ENCODE data around the gene FAP. TPM values are rescaled to one million over a fixed set of nuclear protein-coding genes. Genes with fewer than 3 reads are reported as not detected.

FAP gene
- total RNA-seq, 1 experiment from 2014 or later: not detected

GRCh38 chr2:162197069-162197825 is 46.0 kb downstream of the FAP start:
- ChIA-PET POLR2A (no interaction called here), CTCF (interaction anchor here (1.8 to 2.3 kb wide), 2 partner anchors 101 to 104 kb away, joined by 6 to 9 read pairs; no protein-coding TSS in a partner anchor)
- Mint-ChIP-seq H3K4me1 (no peaks in the 10 kb centered on the region), H3K9me3 (no peaks in the 10 kb centered on the region), H3K27ac (no peak overlapping the region), H3K36me3 (no peaks in the 10 kb centered on the region), H3K27me3 (ENCODE audit: low read depth) (no peaks in the 10 kb centered on the region), H3K4me3 (no peak overlapping the region)
- TF ChIP-seq TCF7 (CRISPR knock-in tag; IDR thresholded peaks at IDR 0.05; ENCODE audit: low read depth): no peak
- TF ChIP-seq MAX (CRISPR knock-in tag; IDR thresholded peaks at IDR 0.05): no peak
- no peak for TF ChIP-seq CREB1 (CRISPR knock-in tag; IDR thresholded peaks at IDR 0.05)
- TF ChIP-seq E2F1 (CRISPR knock-in tag; IDR thresholded peaks at IDR 0.05): no peak
- TF ChIP-seq RORB (CRISPR knock-in tag; IDR thresholded peaks at IDR 0.05): no peak
- no peak for TF ChIP-seq FOXP4 (CRISPR knock-in tag; IDR thresholded peaks at IDR 0.05)
- TF ChIP-seq ZNF425 (CRISPR knock-in tag; conservative IDR thresholded peaks at IDR 0.05): no peak
- no peak for TF ChIP-seq CBFB (CRISPR knock-in tag; IDR thresholded peaks at IDR 0.05; ENCODE audit: low read depth)
- TF ChIP-seq ERG (CRISPR knock-in tag; IDR thresholded peaks at IDR 0.05): no peak
- TF ChIP-seq SMAD4 (CRISPR knock-in tag; IDR thresholded peaks at IDR 0.05): no peak
- no peak for TF ChIP-seq MYBL2 (CRISPR knock-in tag; IDR thresholded peaks at IDR 0.05)
- no peak for TF ChIP-seq ZNF532 (CRISPR knock-in tag; IDR thresholded peaks at IDR 0.05; ENCODE audit: borderline replicate concordance)
- no peak for TF ChIP-seq TEAD4 (CRISPR knock-in tag; IDR thresholded peaks at IDR 0.05)
- TF ChIP-seq ZMAT4 (CRISPR knock-in tag; IDR thresholded peaks at IDR 0.05): no peak
- no peak for TF ChIP-seq ZSCAN18 (CRISPR knock-in tag; IDR thresholded peaks at IDR 0.05)
- no peak for TF ChIP-seq NFATC4 (CRISPR knock-in tag; IDR thresholded peaks at IDR 0.05)
- no peak for DNase-seq (ENCODE audit: low spot score)
- no peak for ATAC-seq

All from WTC11 (cell line).